Trophoblast cell (in vitro differentiated cells and primary cell): Measurements from ENCODE around the gene MRFAP1.
"Not testable (repeated sequence)": the region's sequence is repeated elsewhere in the genome, so short reads cannot be mapped to it uniquely, and the experiment has no call there.

Source experiments
- DNase-seq, 2 donors: peaks; one replicate each; pipeline ENCODE4 v3.0.0-alpha.2; 2016
- H2AFZ ChIP-seq: 2 replicates; pipeline ENCODE4 v1.6.1; 2013; ENCODE audit warnings: low read length, moderate library complexity, mild to moderate bottlenecking; ENCODE audit not compliant: insufficient read depth, poor library complexity
- H2AK5ac ChIP-seq: 2 replicates; pipeline ENCODE4 v1.6.1; 2013; ENCODE audit warnings: mild to moderate bottlenecking, low read length
- H2BK120ac ChIP-seq: 2 replicates; pipeline ENCODE4 v1.6.1; 2013; ENCODE audit warnings: low read length, mild to moderate bottlenecking, moderate library complexity; ENCODE audit not compliant: insufficient read depth, poor library complexity
- H2BK12ac ChIP-seq: 2 replicates; pipeline ENCODE4 v1.6.1; 2013; ENCODE audit warnings: mild to moderate bottlenecking, low read length, moderate library complexity
- H2BK5ac ChIP-seq: 2 replicates; pipeline ENCODE4 v1.6.1; 2013; ENCODE audit warnings: low read length, low read depth, moderate library complexity, mild to moderate bottlenecking; ENCODE audit not compliant: poor library complexity
- H3K14ac ChIP-seq: 2 replicates; pipeline ENCODE4 v1.6.1; 2013; ENCODE audit warnings: mild to moderate bottlenecking, low read length
- H3K18ac ChIP-seq: 2 replicates; pipeline ENCODE4 v1.6.1; 2013; ENCODE audit warnings: mild to moderate bottlenecking, low read length
- H3K23ac ChIP-seq: 2 replicates; pipeline ENCODE4 v1.6.1; 2013; ENCODE audit warnings: low read length
- H3K27ac ChIP-seq: 2 replicates; pipeline ENCODE4 v1.5.1; 2013; ENCODE audit warnings: low read depth, mild to moderate bottlenecking, inconsistent platforms, low read length, moderate library complexity
- H3K27me3 ChIP-seq: 2 replicates; pipeline ENCODE4 v1.6.1; 2013; ENCODE audit warnings: inconsistent platforms, mild to moderate bottlenecking, low read length, moderate library complexity; ENCODE audit not compliant: insufficient read depth
- H3K36me3 ChIP-seq, 2 experiments: 1 replicate in 1 of 2; 2 replicates in 1 of 2; pipeline ENCODE4 v1.6.1; 2013; ENCODE audit warnings: low read length in 2 of 2, mild to moderate bottlenecking in 2 of 2, moderate library complexity in 1 of 2; ENCODE audit not compliant: insufficient read depth in 2 of 2, control insufficient read depth in 1 of 2
- H3K4ac ChIP-seq: 2 replicates; pipeline ENCODE4 v1.6.1; 2013; ENCODE audit warnings: low read depth, mild to moderate bottlenecking, low read length, moderate library complexity
- H3K4me1 ChIP-seq, 2 experiments: 1 replicate in 1 of 2; 2 replicates in 1 of 2; pipeline ENCODE4 v1.6.1; 2013; ENCODE audit warnings: low read length in 2 of 2, mild to moderate bottlenecking in 2 of 2, moderate library complexity in 1 of 2; ENCODE audit not compliant: insufficient read depth in 2 of 2, control insufficient read depth in 1 of 2
- H3K4me2 ChIP-seq: 2 replicates; pipeline ENCODE4 v1.6.1; 2013; ENCODE audit warnings: inconsistent platforms, mild to moderate bottlenecking, low read length, moderate library complexity
- H3K4me3 ChIP-seq: 2 replicates; pipeline ENCODE4 v1.5.1; 2013; ENCODE audit warnings: mild to moderate bottlenecking, low read depth, low read length, inconsistent platforms
- H3K79me1 ChIP-seq: one replicate; pipeline ENCODE4 v1.6.1; 2013; ENCODE audit warnings: low read length
- H3K79me2 ChIP-seq: 2 replicates; pipeline ENCODE4 v1.6.1; 2013; ENCODE audit warnings: low read length, mild to moderate bottlenecking; ENCODE audit not compliant: control insufficient read depth, insufficient read depth, poor library complexity
- H3K9ac ChIP-seq: 2 replicates; pipeline ENCODE4 v1.6.1; 2013; ENCODE audit warnings: mild to moderate bottlenecking, low read length
- H3K9me3 ChIP-seq: 2 replicates; pipeline ENCODE4 v1.6.1; 2013; ENCODE audit warnings: low read depth, mild to moderate bottlenecking, control low read depth, inconsistent platforms, low read length; ENCODE audit not compliant: insufficient read depth
- H4K12ac ChIP-seq: 2 replicates; pipeline ENCODE4 v1.6.1; 2013; ENCODE audit warnings: low read depth, mild to moderate bottlenecking, low read length, moderate library complexity
- H4K8ac ChIP-seq: 2 replicates; pipeline ENCODE4 v1.6.1; 2013; ENCODE audit warnings: low read depth, mild to moderate bottlenecking, low read length, moderate library complexity
- H4K91ac ChIP-seq: one replicate; pipeline ENCODE4 v1.6.1; 2013; ENCODE audit warnings: low read depth, mild to moderate bottlenecking, low read length, moderate library complexity
- WGBS: extraction: QIAGEN DNeasy Blood & Tissue Kit; methylation state at CpG from one replicate; pipeline ENCODE4 v1.1.7; 2013; ENCODE audit warnings: missing lambda C conversion rate; ENCODE audit not compliant: insufficient read length, insufficient coverage; ENCODE audit errors: extremely low coverage; 5-methylcytosine and 5-hydroxymethylcytosine counted together

The MRFAP1 gene

GRCh38 chr4:6647169-6647568, 6.7 kb downstream of the MRFAP1 start:
- WGBS = no CpG with 5 or more reads among the region's 5 CpGs
- Histone ChIP-seq H3K4me3 (no peak overlapping the region), H2AFZ (no peak overlapping the region), H2BK120ac (no peak overlapping the region), H2BK5ac (no peak overlapping the region), H3K14ac (no peak overlapping the region), H3K27ac (no peak overlapping the region), H3K36me3 (peaks cover 3 to 8% of the 10 kb centered on the region in 2 experiments), H2AK5ac (no peak overlapping the region), H2BK12ac (no peak overlapping the region), H3K9me3 (peaks cover 2% of the 10 kb centered on the region), H3K27me3 (no peaks in the 10 kb centered on the region), H4K8ac (no peak overlapping the region), H3K4me1 (no peaks in the 10 kb centered on the region), H4K91ac (no peak overlapping the region), H3K79me2 (no peaks in the 10 kb centered on the region), H3K23ac (no peak overlapping the region), H3K9ac (no peak overlapping the region), H3K79me1 (no peaks in the 10 kb centered on the region), H3K4ac (no peak overlapping the region), H4K12ac (no peak overlapping the region), H3K18ac (no peak overlapping the region), H3K4me2 (no peak overlapping the region)
- no peak for DNase-seq

- H4K91ac ChIP-seq = no peak overlapping the region
- H4K12ac ChIP-seq = no peak overlapping the region
- no peak overlapping the region for H4K8ac ChIP-seq
- no peak for DNase-seq
- no peak overlapping the region for H2BK5ac ChIP-seq
- H2AFZ ChIP-seq = no peak overlapping the region
- no peak overlapping the region for H3K4ac ChIP-seq
- no peaks in the 10 kb centered on the region for H3K27me3 ChIP-seq
- WGBS = no CpG with 5 or more reads among the region's 6 CpGs
- H3K18ac ChIP-seq = no peak overlapping the region
- H3K79me1 ChIP-seq = no peaks in the 10 kb centered on the region
- H3K27ac ChIP-seq = no peak overlapping the region
- no peak overlapping the region for H2AK5ac ChIP-seq
- H3K4me1 ChIP-seq = no peaks in the 10 kb centered on the region
- no peak overlapping the region for H3K14ac ChIP-seq
- no peak overlapping the region for H3K9ac ChIP-seq
- H3K4me2 ChIP-seq = no peak overlapping the region
- no peaks in the 10 kb centered on the region for H3K79me2 ChIP-seq
- H3K36me3 ChIP-seq = peaks cover 3 to 6% of the 10 kb centered on the region in 2 experiments
- no peak overlapping the region for H2BK120ac ChIP-seq
- H2BK12ac ChIP-seq = no peak overlapping the region
- peaks cover 2% of the 10 kb centered on the region for H3K9me3 ChIP-seq
- no peak overlapping the region for H3K23ac ChIP-seq
- no peak overlapping the region for H3K4me3 ChIP-seq
Observed at GRCh38 chr4:6647582-6648230, 7.2 kb downstream of the MRFAP1 start.

GRCh38 chr4:6649216-6649615, 8.7 kb downstream of the MRFAP1 start:
- H2BK12ac ChIP-seq = no peak overlapping the region
- no peak overlapping the region for H3K23ac ChIP-seq
- no peaks in the 10 kb centered on the region for H3K36me3 ChIP-seq
- H3K4me3 ChIP-seq = no peak overlapping the region
- H4K8ac ChIP-seq = no peak overlapping the region
- no peak overlapping the region for H3K14ac ChIP-seq
- H4K91ac ChIP-seq = no peak overlapping the region
- H3K9me3 ChIP-seq = peaks cover 2% of the 10 kb centered on the region
- H3K79me2 ChIP-seq = no peaks in the 10 kb centered on the region
- H2BK120ac ChIP-seq = no peak overlapping the region
- no peaks in the 10 kb centered on the region for H3K27me3 ChIP-seq
- no peaks in the 10 kb centered on the region for H3K4me1 ChIP-seq
- no peak overlapping the region for H2BK5ac ChIP-seq
- DNase-seq = peak in 1 of 2 donors; percentile 38
- H4K12ac ChIP-seq = no peak overlapping the region
- WGBS = no CpG with 5 or more reads among the region's 8 CpGs
- H3K9ac ChIP-seq = no peak overlapping the region
- no peak overlapping the region for H3K27ac ChIP-seq
- no peak overlapping the region for H2AFZ ChIP-seq
- no peak overlapping the region for H3K4me2 ChIP-seq
- H2AK5ac ChIP-seq = no peak overlapping the region
- no peak overlapping the region for H3K4ac ChIP-seq
- no peak overlapping the region for H3K18ac ChIP-seq
- H3K79me1 ChIP-seq = no peaks in the 10 kb centered on the region

GRCh38 chr4:6654211-6654610, 13.7 kb downstream of the MRFAP1 start:
- H3K27me3 ChIP-seq, H2BK5ac ChIP-seq, H2AK5ac ChIP-seq, H3K9me3 ChIP-seq, H3K79me2 ChIP-seq, H2BK12ac ChIP-seq, H3K23ac ChIP-seq, H3K18ac ChIP-seq, H3K27ac ChIP-seq, H2BK120ac ChIP-seq, DNase-seq, H4K8ac ChIP-seq, H3K14ac ChIP-seq, H3K4me3 ChIP-seq, H3K4ac ChIP-seq, H3K4me2 ChIP-seq, H3K79me1 ChIP-seq, H4K91ac ChIP-seq, H3K4me1 ChIP-seq, H2AFZ ChIP-seq, H3K36me3 ChIP-seq, H3K9ac ChIP-seq, H4K12ac ChIP-seq: not testable (repeated sequence)
- WGBS = no CpG with 5 or more reads among the region's 3 CpGs
